Coronary artery (tissue), 2 donors: ENCODE results near the gene CDK15.

Source experiments
- DNase-seq: peaks from one replicate; pipeline ENCODE4 v3.0.0-alpha.2; 2017; ENCODE audit warnings: low spot score
- H3K27ac ChIP-seq, 2 donors: fragments of 200-600 bp; sonication (generic); one replicate each; pipeline ENCODE4 v1.5.1; 2016 to 2019
- H3K4me3 ChIP-seq: fragments of 200-600 bp; sonication (generic); 2 replicates; pipeline ENCODE4 v1.5.1; 2016; ENCODE audit warnings: mild to moderate bottlenecking, moderate library complexity
- TF ChIP-seq, protein P1 (sequence below): fragments of 200-600 bp; sonication (generic); IDR thresholded peaks from one replicate; pipeline ENCODE4 v1.5.1; 2019; ENCODE audit warnings: antibody characterized with exemption

The CDK15 gene

GRCh38 chr2:201813996-201814760 lies 7.8 kb downstream of the CDK15 start:
- Histone ChIP-seq H3K27ac (no peak overlapping the region), H3K4me3 (no peak overlapping the region)
- TF ChIP-seq, protein P1, sequence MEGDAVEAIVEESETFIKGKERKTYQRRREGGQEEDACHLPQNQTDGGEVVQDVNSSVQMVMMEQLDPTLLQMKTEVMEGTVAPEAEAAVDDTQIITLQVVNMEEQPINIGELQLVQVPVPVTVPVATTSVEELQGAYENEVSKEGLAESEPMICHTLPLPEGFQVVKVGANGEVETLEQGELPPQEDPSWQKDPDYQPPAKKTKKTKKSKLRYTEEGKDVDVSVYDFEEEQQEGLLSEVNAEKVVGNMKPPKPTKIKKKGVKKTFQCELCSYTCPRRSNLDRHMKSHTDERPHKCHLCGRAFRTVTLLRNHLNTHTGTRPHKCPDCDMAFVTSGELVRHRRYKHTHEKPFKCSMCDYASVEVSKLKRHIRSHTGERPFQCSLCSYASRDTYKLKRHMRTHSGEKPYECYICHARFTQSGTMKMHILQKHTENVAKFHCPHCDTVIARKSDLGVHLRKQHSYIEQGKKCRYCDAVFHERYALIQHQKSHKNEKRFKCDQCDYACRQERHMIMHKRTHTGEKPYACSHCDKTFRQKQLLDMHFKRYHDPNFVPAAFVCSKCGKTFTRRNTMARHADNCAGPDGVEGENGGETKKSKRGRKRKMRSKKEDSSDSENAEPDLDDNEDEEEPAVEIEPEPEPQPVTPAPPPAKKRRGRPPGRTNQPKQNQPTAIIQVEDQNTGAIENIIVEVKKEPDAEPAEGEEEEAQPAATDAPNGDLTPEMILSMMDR: no peak
- no peak for DNase-seq

- TF ChIP-seq, protein P1: no peak
- no peak for DNase-seq
Observed at GRCh38 chr2:201816657-201817575, 10.6 kb downstream of the CDK15 start.

DNA sequence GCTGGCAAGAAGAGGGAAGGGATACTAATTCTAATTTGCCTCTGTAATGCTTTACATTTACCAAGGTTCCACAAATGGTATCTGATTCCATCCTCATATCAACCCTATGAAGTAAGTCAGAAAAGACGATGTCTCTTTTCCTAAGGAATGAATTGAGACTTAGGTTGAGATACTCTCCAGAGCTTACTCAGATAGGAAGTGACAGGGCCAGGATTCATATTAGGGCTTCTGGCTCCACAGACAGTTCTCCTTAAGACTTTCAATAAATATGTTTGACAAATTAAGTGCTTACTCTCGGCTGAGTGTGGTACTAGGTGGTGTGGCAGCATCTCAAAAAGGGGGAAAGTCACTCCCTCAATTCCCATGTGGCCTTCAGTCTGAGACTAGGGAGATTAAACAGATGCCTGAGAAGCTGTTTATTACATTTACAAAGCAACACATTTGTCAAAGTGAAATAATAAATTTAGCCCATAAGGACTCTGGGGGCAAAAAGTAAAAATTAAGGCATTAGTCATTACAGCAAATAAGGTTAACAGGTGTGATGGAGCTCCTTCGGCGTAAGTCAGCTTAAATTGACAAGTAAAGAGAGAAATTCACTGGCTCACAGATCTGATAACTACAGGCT lies 14.2 kb downstream of the CDK15 start:
- TF ChIP-seq, protein P1: no peak
- Histone ChIP-seq H3K27ac (no peak overlapping the region), H3K4me3 (no peak overlapping the region)
- DNase-seq: no peak

More at GRCh38 chr2:201816657-201817575, 10.6 kb downstream of the CDK15 start:
- Histone ChIP-seq H3K4me3 (no peak overlapping the region), H3K27ac (no peak overlapping the region)

DNA sequence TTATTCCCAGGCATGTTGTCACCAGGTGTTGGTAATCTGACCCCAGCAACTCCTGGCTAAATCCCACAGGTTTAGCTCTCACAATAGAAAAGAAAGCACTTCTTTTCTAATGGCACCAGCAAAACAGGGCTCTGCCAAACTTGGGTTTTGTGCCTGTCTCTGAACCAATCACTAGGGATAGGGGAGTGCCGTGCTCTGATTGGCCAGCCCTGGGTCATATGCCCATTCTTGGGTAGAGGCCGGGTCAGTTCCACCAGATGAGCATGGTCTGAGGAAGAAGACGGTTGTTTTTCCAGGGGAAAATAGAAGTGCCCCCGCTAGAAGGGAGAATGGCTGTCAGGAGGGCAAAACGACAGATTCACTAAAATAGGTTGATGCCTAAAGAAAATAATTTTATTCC lies 14.7 kb downstream of the CDK15 start:
- Histone ChIP-seq H3K27ac (no peak overlapping the region), H3K4me3 (no peak overlapping the region)
- TF ChIP-seq, protein P1: no peak
- DNase-seq: no peak

GRCh38 chr2:201824212-201824611 lies 17.9 kb downstream of the CDK15 start:
- Histone ChIP-seq H3K4me3 (no peak overlapping the region), H3K27ac (no peak overlapping the region)
- TF ChIP-seq, protein P1: no peak
- DNase-seq: no peak

- no peak overlapping the region for H3K4me3 ChIP-seq
- no peak overlapping the region for H3K27ac ChIP-seq
- TF ChIP-seq, protein P1: no peak
- DNase-seq: no peak
Observed at GRCh38 chr2:201827621-201828020, 21.3 kb downstream of the CDK15 start.
